Endothelial cell of umbilical vein (primary cell): ENCODE results near the gene CDKL5. TPM values are rescaled to one million over a fixed set of nuclear protein-coding genes. Genes with fewer than 3 reads are reported as not detected.

Experiments used
- BruUV-seq: library from RNA; stranded (reverse); fragments of 400-500 nt; replicated peaks from 2 replicates; lab custom pipeline; 2021; lab: Mats Ljungman, UMichigan
- CTCF ChIA-PET: fragments of 300-600, 350-600 bp; sonication (Branson Sonifier 250); formaldehyde crosslinking; loops from one replicate; lab custom pipeline; 2021; ENCODE audit warnings: antibody characterized with exemption, inconsistent platforms; lab: Charles Lee
- POLR2A ChIA-PET: fragments of 300-600, 350-600 bp; sonication (Branson Sonifier 250); formaldehyde crosslinking; loops from one replicate; lab custom pipeline; 2021; ENCODE audit warnings: antibody characterized with exemption, inconsistent platforms; lab: Charles Lee
- DNase-seq: peaks from one replicate; pipeline ENCODE4 v3.0.0-alpha.2; 2011; ENCODE audit warnings: low read depth, low spot score
- FAIRE-seq: peaks from 2 replicates; lab custom pipeline; 2011; peaks lifted over from hg19 to GRCh38; lab: Jason Lieb, UNC
- H2AFZ ChIP-seq: 2 replicates; pipeline ENCODE4 v1.6.0; 2012; ENCODE audit warnings: low read depth, low read length, control low read depth, inconsistent platforms
- H3K27ac ChIP-seq: 2 replicates; pipeline ENCODE4 v1.5.1; 2011; ENCODE audit warnings: low read depth, mild to moderate bottlenecking, control low read depth, low read length, moderate library complexity; ENCODE audit not compliant: insufficient read depth
- H3K27me3 ChIP-seq, 2 experiments: 2 replicates each; pipeline versions ENCODE4 v1.6.0 to v1.6.1; 2011; ENCODE audit warnings: low read length in 2 of 2, mixed read lengths in 1 of 2; ENCODE audit not compliant: control insufficient read depth in 2 of 2, insufficient read depth in 2 of 2
- H3K36me3 ChIP-seq, 2 experiments: 2 replicates in 1 of 2; 3 replicates in 1 of 2; pipeline ENCODE4 v1.5.1; 2011; ENCODE audit warnings: low read length in 2 of 2, mild to moderate bottlenecking in 1 of 2, moderate library complexity in 1 of 2; ENCODE audit not compliant: control insufficient read depth in 2 of 2, insufficient read depth in 2 of 2; ENCODE audit errors: extremely low read depth in 1 of 2
- H3K4me1 ChIP-seq: 3 replicates; pipeline ENCODE4 v1.5.1; 2011; ENCODE audit warnings: mild to moderate bottlenecking, low read length; ENCODE audit not compliant: control insufficient read depth, insufficient read depth; ENCODE audit errors: extremely low read depth
- H3K4me2 ChIP-seq: 2 replicates; pipeline ENCODE4 v1.6.1; 2011; ENCODE audit warnings: low read length, control low read depth, mixed read lengths; ENCODE audit not compliant: insufficient read depth
- H3K4me3 ChIP-seq, 3 experiments: fragments of 200-600 bp in 1 of 3; sonication (generic), shearing (Covaris generic) in 1 of 3; replicated peaks in 1 of 3; 2 replicates each; pipeline ENCODE4 v1.5.1; 2011 to 2016; ENCODE audit warnings: control low read depth in 3 of 3, low read length in 3 of 3, mild to moderate bottlenecking in 2 of 3, inconsistent platforms in 1 of 3, low read depth in 1 of 3, moderate library complexity in 1 of 3; ENCODE audit not compliant: insufficient read depth in 1 of 3
- H3K79me2 ChIP-seq: 2 replicates; pipeline ENCODE4 v1.6.0; 2012; ENCODE audit warnings: low read length, inconsistent platforms; ENCODE audit not compliant: control insufficient read depth, insufficient read depth
- H3K9ac ChIP-seq: replicated peaks from 2 replicates; pipeline ENCODE3; 2011; ENCODE audit warnings: low read length, control low read depth; ENCODE audit not compliant: insufficient read depth; ENCODE audit errors: extremely low read depth
- H3K9me1 ChIP-seq: replicated peaks from 3 replicates; pipeline ENCODE4 v1.6.0; 2011; ENCODE audit warnings: mild to moderate bottlenecking, low read length; ENCODE audit not compliant: control insufficient read depth, insufficient read depth; ENCODE audit errors: extremely low read depth
- H3K9me3 ChIP-seq: replicated peaks from 2 replicates; pipeline ENCODE4 v1.5.1; 2012; ENCODE audit warnings: low read length, inconsistent platforms; ENCODE audit not compliant: control insufficient read depth, insufficient read depth
- H4K20me1 ChIP-seq: replicated peaks from 2 replicates; pipeline ENCODE3; 2011; ENCODE audit warnings: mild to moderate bottlenecking, low read length; ENCODE audit not compliant: control insufficient read depth, insufficient read depth; ENCODE audit errors: extremely low read depth
- CTCF ChIP-seq, 2 donors: IDR thresholded peaks; 1 replicate in 1 of 2; 2 replicates in 1 of 2; pipeline ENCODE4 v1.5.1; 2011; ENCODE audit warnings: low read length in 2 of 2, mild to moderate bottlenecking in 2 of 2, moderate library complexity in 2 of 2, control low read depth in 1 of 2, inconsistent platforms in 1 of 2, low read depth in 1 of 2; ENCODE audit not compliant: insufficient read depth in 1 of 2; ENCODE audit errors: extremely low read depth in 1 of 2
- EZH2 ChIP-seq: IDR thresholded peaks from 2 replicates; pipeline ENCODE4 v1.6.1; 2012; ENCODE audit warnings: borderline replicate concordance, low read depth, mild to moderate bottlenecking, moderate library complexity, low read length, inconsistent platforms; ENCODE audit not compliant: severe bottlenecking
- FOS ChIP-seq: IDR thresholded peaks from 2 replicates; pipeline ENCODE4 v1.6.1; 2011; ENCODE audit warnings: mild to moderate bottlenecking, low read length, moderate library complexity, borderline replicate concordance; ENCODE audit not compliant: insufficient read depth
- GATA2 ChIP-seq: IDR thresholded peaks from 2 replicates; pipeline ENCODE4 v1.7.0; 2011; ENCODE audit warnings: low read depth, mild to moderate bottlenecking, moderate library complexity, mixed read lengths, low read length; ENCODE audit not compliant: insufficient read length, insufficient read depth
- JUN ChIP-seq: IDR thresholded peaks from 2 replicates; pipeline ENCODE4 v1.6.1; 2011; ENCODE audit warnings: borderline replicate concordance, low read depth; ENCODE audit not compliant: insufficient read length, insufficient read depth
- MAX ChIP-seq: IDR thresholded peaks from 2 replicates; pipeline ENCODE4 v1.6.1; 2011; ENCODE audit not compliant: insufficient read depth, insufficient read length
- MYC ChIP-seq: IDR thresholded peaks from one replicate; pipeline ENCODE4 v1.6.1; 2011; ENCODE audit warnings: mild to moderate bottlenecking, low read depth, low read length
- POLR2A ChIP-seq: IDR thresholded peaks from 2 replicates; pipeline ENCODE4 v1.6.1; 2012; ENCODE audit warnings: low read depth, mild to moderate bottlenecking, control low read depth, low read length
- POLR2AphosphoS5 ChIP-seq: IDR thresholded peaks from 2 replicates; pipeline ENCODE4 v1.6.1; 2012; ENCODE audit warnings: low read depth, mild to moderate bottlenecking, control low read depth, low read length, moderate library complexity; ENCODE audit not compliant: insufficient read depth
- dilution Hi-C: fragments of 300-500 bp; cut with MboI; formaldehyde crosslinking; loops from one replicate; pipeline ENCODE4 v1.15.0; 2019; ENCODE audit warnings: low sequenced_read_pairs; ENCODE audit not compliant: extremely low pct_ligation_motif_present
- intact Hi-C: fragments of 100-400 bp; cut with micrococcal nuclease; formaldehyde crosslinking; loops from one replicate; pipeline ENCODE4 v1.10.0; 2022
- polyA plus RNA-seq, 4 experiments: library from polyadenylated mRNA; depleted of rRNA in 3 of 4; stranded (reverse) in 3 of 4; unstranded in 1 of 4; fragments of >200 nt; gene quantifications; 2 replicates each; pipeline versions ENCODE4 v1.2.1 to v1.2.3, GENCODE V29; 2011 to 2012; ENCODE audit warnings: missing spikeins in 1 of 4
- total RNA-seq: library from RNA; stranded (reverse); gene quantifications from 2 replicates; pipeline ENCODE4 v1.2.3, GENCODE V29; 2021

CDKL5 gene
- total and polyA plus RNA-seq, 2 donors (not counting 3 experiments of a cell fraction or from before 2014, with no cell fraction given), result 1.5 to 4.3 TPM

GRCh38 chrX:18573556-18573955 lies 148.1 kb downstream of the CDKL5 start:
- CTCF ChIA-PET, result no interaction called here
- H3K9me1 ChIP-seq, result no peaks in the 10 kb centered on the region
- dilution Hi-C loops, result no loop called here
- no TSS peak for BruUV-seq
- no peaks in the 10 kb centered on the region for H3K9me3 ChIP-seq
- no peak overlapping the region for H3K4me3 ChIP-seq
- H3K79me2 ChIP-seq, result no peaks in the 10 kb centered on the region
- H3K9ac ChIP-seq, result no peak overlapping the region
- no peak overlapping the region for H3K27ac ChIP-seq
- no peak for FAIRE-seq
- no peak overlapping the region for H3K4me2 ChIP-seq
- H4K20me1 ChIP-seq, result no peaks in the 10 kb centered on the region
- H2AFZ ChIP-seq, result no peak overlapping the region
- no peak for DNase-seq
- H3K36me3 ChIP-seq, result no peaks in the 10 kb centered on the region
- no peaks in the 10 kb centered on the region for H3K27me3 ChIP-seq
- intact Hi-C loops, result no loop called here
- no peak for TF ChIP-seq EZH2
- no peak for TF ChIP-seq MAX
- no peak for TF ChIP-seq MYC
- TF ChIP-seq POLR2A, result no peak
- TF ChIP-seq CTCF (IDR thresholded peaks at IDR 0.05; ENCODE audit: extremely low read depth in 1 of 2, insufficient read depth in 1 of 2, low read depth in 1 of 2, low read length in 2 of 2), result no peak
- no peak for TF ChIP-seq POLR2AphosphoS5
- TF ChIP-seq GATA2, result no peak
- TF ChIP-seq FOS, result no peak
- no peak for TF ChIP-seq JUN
- no peaks in the 10 kb centered on the region for H3K4me1 ChIP-seq
- POLR2A ChIA-PET, result no interaction called here
